Stimulated activated CD4-positive, alpha-beta T cell treated with anti-CD3 and anti-CD28 coated beads, Interleukin-2, amount 100 ng/mL, for 4 hours (primary cell): ENCODE results near the gene HLA-DPA1.
"Not testable (repeated sequence)": the region's sequence is repeated elsewhere in the genome, so short reads cannot be mapped to it uniquely, and the experiment has no call there.

Source experiments
- DNase-seq: peaks from one replicate; pipeline ENCODE4 v3.0.0-alpha.2; 2020; ENCODE audit warnings: low read depth

Gene HLA-DPA1

GRCh38 chr6:33064723-33065122 is 8.7 kb downstream of the HLA-DPA1 start:
- DNase-seq, result no peak

GRCh38 chr6:33063435-33063834 is 10.0 kb downstream of the HLA-DPA1 start:
- not testable (repeated sequence) for DNase-seq

DNA sequence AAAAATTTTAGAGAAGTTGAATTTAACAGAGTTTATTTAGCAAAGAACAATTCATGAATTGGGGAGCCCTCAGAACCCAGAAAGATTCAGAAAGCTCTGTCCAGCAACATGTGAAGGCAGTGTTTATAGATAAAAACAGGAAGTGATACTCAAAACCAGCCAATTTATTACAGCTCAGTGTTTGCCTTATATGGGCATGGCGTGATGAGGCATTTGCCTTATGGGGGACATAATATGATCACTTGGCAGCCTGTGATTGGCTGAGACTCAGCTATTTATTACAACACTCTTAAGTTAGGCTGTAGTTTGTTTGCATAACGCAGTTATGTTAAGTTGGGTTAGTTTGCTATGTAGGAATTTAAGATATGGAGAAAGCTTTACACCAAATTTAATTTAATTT is 11.5 kb downstream of the HLA-DPA1 start:
- DNase-seq, result no peak

- DNase-seq, result no peak
Observed at GRCh38 chr6:33057222-33058150, 16.0 kb downstream of the HLA-DPA1 start.

- DNase-seq, result no peak
Observed at GRCh38 chr6:33053230-33053629, 20.2 kb downstream of the HLA-DPA1 start.

DNA sequence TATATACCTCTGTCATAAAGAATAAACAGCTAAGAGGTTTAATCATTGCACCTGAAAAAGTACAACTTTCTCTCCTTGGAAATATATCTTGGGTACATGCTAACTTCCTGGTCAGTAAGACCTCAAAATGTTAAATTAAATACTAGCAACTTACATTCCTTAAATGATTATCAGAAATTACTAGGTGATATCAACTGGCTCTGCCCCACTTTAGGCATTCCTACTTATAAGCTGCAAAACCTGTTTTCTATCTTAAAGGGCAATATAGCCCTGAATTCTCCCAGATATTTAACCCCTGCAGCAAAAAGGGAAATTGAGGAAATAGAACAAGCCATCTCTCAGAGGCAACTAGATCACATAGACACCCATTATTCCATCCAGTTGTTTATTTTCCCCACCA is 20.8 kb downstream of the HLA-DPA1 start:
- no peak for DNase-seq

DNA sequence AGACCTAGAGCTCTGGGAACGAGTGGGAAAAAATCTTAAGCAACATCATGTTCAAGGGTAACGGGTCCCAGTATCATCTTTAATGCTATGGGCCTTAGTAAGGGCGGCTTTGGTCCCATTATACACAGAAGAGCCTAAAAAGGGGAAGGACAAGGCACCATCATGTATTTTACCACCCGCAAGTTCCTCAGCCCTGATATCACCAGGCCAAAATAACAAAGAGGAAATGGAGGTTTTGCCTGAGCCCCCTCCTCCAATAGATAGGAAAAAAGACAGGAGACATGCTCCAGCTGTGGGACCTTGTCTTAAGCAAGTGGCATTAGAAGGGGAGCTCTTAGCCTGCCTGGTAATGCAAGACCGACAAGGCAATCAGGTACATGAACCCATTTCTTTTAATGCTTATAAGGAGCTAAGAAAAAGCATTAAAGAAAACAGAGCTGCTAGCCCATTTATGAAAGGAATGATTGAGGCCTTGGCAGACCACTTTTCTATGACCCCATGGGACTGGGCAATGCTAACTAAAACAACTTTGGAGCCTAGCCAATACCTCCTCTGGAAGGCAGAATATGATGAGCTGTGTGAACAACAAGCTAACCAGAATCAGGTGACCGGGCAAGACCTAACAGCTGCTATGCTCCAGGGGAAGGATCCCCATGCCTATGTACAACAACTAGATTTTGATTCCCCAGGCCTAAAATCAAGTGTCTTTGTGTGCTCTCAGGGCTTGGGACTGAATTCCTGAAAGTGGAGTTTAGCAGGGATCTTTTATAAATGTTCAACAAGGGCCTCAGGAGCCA is 23.2 kb downstream of the HLA-DPA1 start:
- no peak for DNase-seq

GRCh38 chr6:33049323-33050013 is 24.0 kb downstream of the HLA-DPA1 start:
- DNase-seq, result no peak

GRCh38 chr6:33040157-33040556 is 33.3 kb downstream of the HLA-DPA1 start:
- no peak for DNase-seq

- no peak for DNase-seq
Observed at GRCh38 chr6:33036535-33036934, 36.9 kb downstream of the HLA-DPA1 start.

GRCh38 chr6:33034554-33034953 is 38.9 kb downstream of the HLA-DPA1 start:
- DNase-seq, result no peak

- no peak for DNase-seq
Observed at GRCh38 chr6:33030245-33030644, 43.2 kb downstream of the HLA-DPA1 start.

- no peak for DNase-seq
Observed at GRCh38 chr6:33029328-33030184, 43.9 kb downstream of the HLA-DPA1 start.

DNA sequence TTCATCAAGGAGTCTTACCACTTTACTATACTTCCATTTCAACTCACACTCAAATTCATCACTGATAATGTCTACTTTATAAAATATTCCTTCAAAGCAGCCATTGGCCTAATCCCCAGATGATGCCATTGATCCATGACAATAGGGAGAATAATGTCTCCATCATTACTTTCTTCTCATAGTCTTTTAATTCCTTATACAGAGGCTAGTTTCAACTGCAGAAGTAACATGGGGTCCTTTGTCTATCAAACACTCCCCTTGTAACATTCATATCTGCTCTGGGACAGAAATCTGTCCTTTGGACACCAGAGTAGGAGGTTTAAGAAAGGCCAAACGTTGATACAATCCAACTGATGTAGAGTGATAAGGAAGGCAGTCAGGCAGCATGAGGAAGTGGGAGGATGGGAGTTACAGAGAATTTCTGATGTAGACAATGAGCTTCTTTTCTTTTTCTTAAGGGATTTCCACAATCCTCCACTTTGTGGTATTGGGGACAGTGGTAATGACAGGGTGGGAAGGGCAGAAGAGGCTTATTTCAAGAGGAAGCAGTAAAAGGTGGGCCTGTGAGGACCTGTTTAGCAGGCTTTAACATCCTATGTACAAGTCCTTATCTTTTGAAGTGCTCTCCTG is 45.1 kb downstream of the HLA-DPA1 start:
- no peak for DNase-seq

DNA sequence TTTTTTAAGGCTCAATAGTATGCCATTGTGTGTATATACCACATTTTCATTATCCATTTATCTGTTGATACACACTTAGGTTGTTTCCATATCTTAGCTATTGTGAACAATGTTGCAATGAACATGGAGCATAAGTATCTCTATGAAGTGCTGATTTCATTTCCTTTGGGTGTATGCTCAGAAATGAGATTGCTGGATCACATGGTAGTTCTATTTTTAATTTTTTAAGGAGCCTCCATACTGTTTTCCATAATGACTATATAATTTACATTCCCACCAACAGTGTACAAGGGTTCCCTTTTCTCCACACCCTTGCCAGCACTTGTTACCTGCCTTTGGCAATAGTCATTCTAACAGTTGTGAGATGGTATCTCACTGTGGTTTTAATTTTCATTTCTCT is 48.9 kb downstream of the HLA-DPA1 start:
- no peak for DNase-seq

DNA sequence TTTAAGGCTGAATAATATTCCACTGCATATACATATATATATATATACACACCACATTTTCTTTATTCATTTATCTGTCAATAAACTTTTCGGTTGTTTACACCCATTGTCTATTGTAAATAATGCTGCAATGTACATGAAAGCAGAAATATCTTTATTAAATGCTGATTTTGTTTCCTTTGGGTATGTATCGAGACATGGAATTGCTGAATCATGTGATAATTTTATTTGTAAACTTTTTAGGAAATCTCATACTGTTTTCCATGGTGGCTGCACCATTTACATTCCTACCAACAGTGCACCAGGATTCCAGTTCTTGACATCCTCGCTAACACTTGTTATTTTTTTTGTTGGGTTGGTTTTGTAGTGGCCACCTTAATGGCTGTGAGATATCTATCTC is 49.9 kb downstream of the HLA-DPA1 start:
- no peak for DNase-seq

DNA sequence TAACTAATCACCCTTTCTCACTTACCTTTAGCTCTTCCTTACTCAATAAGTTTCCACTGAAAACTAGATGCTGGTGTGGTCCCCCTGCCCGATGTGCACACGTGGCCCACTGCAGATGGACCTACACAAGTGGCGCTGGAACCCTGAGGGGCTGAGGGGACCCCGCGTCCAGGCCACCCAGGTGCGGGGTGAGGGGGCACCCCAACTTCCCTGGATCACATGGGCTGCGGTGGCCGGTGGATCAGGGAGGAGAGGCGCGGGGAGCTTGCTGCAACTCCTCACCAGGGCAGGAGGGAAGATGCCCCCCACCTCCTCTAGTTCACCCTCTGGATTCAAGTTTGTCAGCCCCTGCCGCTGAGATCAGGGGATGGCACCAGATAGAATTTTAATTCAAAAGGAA is 51.5 kb downstream of the HLA-DPA1 start:
- DNase-seq, result no peak

GRCh38 chr6:33019372-33019771 is 54.1 kb downstream of the HLA-DPA1 start:
- no peak for DNase-seq

DNA sequence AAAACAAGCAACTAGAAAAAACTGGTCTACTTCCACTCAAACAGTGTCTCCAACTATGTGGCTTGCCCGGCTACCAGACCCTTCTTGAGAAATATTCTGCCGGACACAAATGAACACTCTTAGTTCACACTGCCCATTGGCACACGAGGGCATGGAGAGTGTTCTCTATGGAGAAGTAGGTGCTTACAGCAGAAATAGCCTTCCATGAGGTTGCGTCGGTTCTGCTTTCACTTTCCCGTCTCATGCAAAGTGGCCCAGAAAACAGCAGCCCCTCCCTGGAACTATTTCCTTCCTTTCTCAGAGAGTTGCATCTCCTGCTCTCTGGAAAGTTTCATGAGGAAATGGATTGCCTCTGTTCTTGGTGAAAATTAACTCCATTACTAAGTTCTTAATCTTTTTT is 54.5 kb downstream of the HLA-DPA1 start:
- peak; percentile 23 for DNase-seq

DNA sequence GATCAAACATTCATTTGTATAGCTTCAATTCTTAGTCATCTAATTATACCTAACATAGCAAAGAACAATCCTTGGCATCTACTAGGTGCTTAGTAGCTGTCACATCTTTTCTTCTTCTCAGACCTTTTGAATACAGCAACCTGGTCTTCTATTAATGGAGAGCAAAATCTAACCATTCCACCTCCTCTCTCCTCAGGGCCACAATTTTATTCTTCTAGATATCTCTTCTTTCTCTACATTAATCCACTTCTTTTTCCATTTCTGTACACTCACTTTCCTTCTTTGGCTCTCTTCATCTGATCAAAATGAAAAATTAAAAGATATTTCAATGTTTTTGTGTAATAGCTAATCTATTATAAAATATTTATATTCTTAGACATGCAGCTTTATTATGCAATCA is 55.0 kb downstream of the HLA-DPA1 start:
- no peak for DNase-seq

GRCh38 chr6:33017694-33018353 is 55.6 kb downstream of the HLA-DPA1 start:
- DNase-seq, result no peak
